T-helper 2 cell treated with Interferon-gamma antibody and Interleukin-4, amounts not matched to agents 5 μg/mL and 100 μg/mL, for 36 hours (primary cell): Measurements from ENCODE around the gene DLEU7.

Experiments used
- DNase-seq: peaks from one replicate; pipeline ENCODE4 v3.0.0; 2021; ENCODE audit warnings: low spot score
- H3K27ac Mint-ChIP-seq: one replicate; pipeline ENCODE4 v1.8.0; 2021; ENCODE audit warnings: mild to moderate bottlenecking, mixed read lengths
- H3K27me3 Mint-ChIP-seq: one replicate; pipeline ENCODE4 v1.8.0; 2021; ENCODE audit warnings: low read depth, mixed read lengths
- H3K36me3 Mint-ChIP-seq: one replicate; pipeline ENCODE4 v1.8.0; 2021; ENCODE audit warnings: low read depth, mixed read lengths
- H3K4me1 Mint-ChIP-seq: one replicate; pipeline ENCODE4 v1.8.0; 2021; ENCODE audit warnings: low read depth, mixed read lengths
- H3K4me3 Mint-ChIP-seq: one replicate; pipeline ENCODE4 v1.8.0; 2022; ENCODE audit warnings: mild to moderate bottlenecking, moderate library complexity, mixed read lengths
- H3K9me3 Mint-ChIP-seq: one replicate; pipeline ENCODE4 v1.8.0; 2021; ENCODE audit warnings: mixed read lengths

DLEU7 gene

GRCh38 chr13:50797091-50797490 lies 46.4 kb downstream of the DLEU7 start:
- Mint-ChIP-seq H3K27me3 (peaks cover 29% of the 10 kb centered on the region), H3K36me3 (no peaks in the 10 kb centered on the region), H3K9me3 (no peaks in the 10 kb centered on the region), H3K4me3 (no peak overlapping the region), H3K27ac (no peak overlapping the region), H3K4me1 (peaks cover 19% of the 10 kb centered on the region)
- DNase-seq = no peak

- Mint-ChIP-seq H3K27me3 (peaks cover 30% of the 10 kb centered on the region), H3K4me1 (peaks cover 16% of the 10 kb centered on the region)
Observed at GRCh38 chr13:50796463-50796862, 47.0 kb downstream of the DLEU7 start.

GRCh38 chr13:50794226-50794625 lies 49.3 kb downstream of the DLEU7 start:
- H3K4me3 Mint-ChIP-seq = no peak overlapping the region
- H3K27ac Mint-ChIP-seq = no peak overlapping the region
- H3K27me3 Mint-ChIP-seq = peaks cover 28% of the 10 kb centered on the region
- H3K36me3 Mint-ChIP-seq = no peaks in the 10 kb centered on the region
- peaks cover 3% of the 10 kb centered on the region for H3K4me1 Mint-ChIP-seq
- no peaks in the 10 kb centered on the region for H3K9me3 Mint-ChIP-seq
- DNase-seq = no peak

More at GRCh38 chr13:50796463-50796862, 47.0 kb downstream of the DLEU7 start:
- Mint-ChIP-seq H3K4me3 (no peak overlapping the region), H3K27ac (no peak overlapping the region), H3K9me3 (no peaks in the 10 kb centered on the region), H3K36me3 (no peaks in the 10 kb centered on the region)
- no peak for DNase-seq

- Mint-ChIP-seq H3K9me3 (no peaks in the 10 kb centered on the region), H3K27me3 (peaks cover 25% of the 10 kb centered on the region), H3K4me1 (no peaks in the 10 kb centered on the region), H3K4me3 (no peak overlapping the region), H3K27ac (no peak overlapping the region), H3K36me3 (no peaks in the 10 kb centered on the region)
- no peak for DNase-seq
Observed at GRCh38 chr13:50793026-50793425, 50.5 kb downstream of the DLEU7 start.

- H3K27me3 Mint-ChIP-seq = peaks cover 25% of the 10 kb centered on the region
- H3K36me3 Mint-ChIP-seq = no peaks in the 10 kb centered on the region
- no peaks in the 10 kb centered on the region for H3K4me1 Mint-ChIP-seq
- no peak overlapping the region for H3K4me3 Mint-ChIP-seq
- DNase-seq = no peak
- H3K9me3 Mint-ChIP-seq = no peaks in the 10 kb centered on the region
- no peak overlapping the region for H3K27ac Mint-ChIP-seq
Observed at GRCh38 chr13:50788551-50789210, 54.8 kb downstream of the DLEU7 start.

GRCh38 chr13:50787316-50788195 lies 55.9 kb downstream of the DLEU7 start:
- Mint-ChIP-seq H3K4me3 (no peak overlapping the region), H3K36me3 (no peaks in the 10 kb centered on the region), H3K27me3 (peaks cover 28% of the 10 kb centered on the region), H3K9me3 (no peaks in the 10 kb centered on the region), H3K27ac (no peak overlapping the region), H3K4me1 (no peaks in the 10 kb centered on the region)
- DNase-seq = no peak

GRCh38 chr13:50783717-50784290 lies 59.7 kb downstream of the DLEU7 start:
- Mint-ChIP-seq H3K27ac (no peak overlapping the region), H3K27me3 (peaks cover 35% of the 10 kb centered on the region), H3K4me1 (no peaks in the 10 kb centered on the region), H3K4me3 (no peak overlapping the region), H3K9me3 (no peaks in the 10 kb centered on the region), H3K36me3 (no peaks in the 10 kb centered on the region)
- no peak for DNase-seq

GRCh38 chr13:50783066-50783465 lies 60.4 kb downstream of the DLEU7 start:
- Mint-ChIP-seq H3K9me3 (no peaks in the 10 kb centered on the region), H3K27ac (no peak overlapping the region), H3K36me3 (no peaks in the 10 kb centered on the region), H3K4me1 (no peaks in the 10 kb centered on the region), H3K4me3 (no peak overlapping the region), H3K27me3 (peaks cover 33% of the 10 kb centered on the region)
- DNase-seq = no peak

- no peaks in the 10 kb centered on the region for H3K4me1 Mint-ChIP-seq
- H3K9me3 Mint-ChIP-seq = no peaks in the 10 kb centered on the region
- H3K27ac Mint-ChIP-seq = no peak overlapping the region
- H3K4me3 Mint-ChIP-seq = no peak overlapping the region
- H3K36me3 Mint-ChIP-seq = no peaks in the 10 kb centered on the region
- peaks cover 41% of the 10 kb centered on the region for H3K27me3 Mint-ChIP-seq
- DNase-seq = no peak
Observed at GRCh38 chr13:50780201-50781015, 63.1 kb downstream of the DLEU7 start.

GRCh38 chr13:50779443-50780200 lies 63.9 kb downstream of the DLEU7 start:
- Mint-ChIP-seq H3K36me3 (no peaks in the 10 kb centered on the region), H3K4me1 (no peaks in the 10 kb centered on the region), H3K9me3 (peaks cover 5% of the 10 kb centered on the region), H3K27me3 (peaks cover 41% of the 10 kb centered on the region), H3K27ac (no peak overlapping the region), H3K4me3 (no peak overlapping the region)
- DNase-seq = no peak
